KMS-11 (cell line): Measurements from ENCODE around the gene RNF19B.

ENCODE experiments used
- H2AFZ ChIP-seq: fragments of 200-600 bp; sonication (generic); 2 replicates; pipeline ENCODE4 v1.6.1; 2016; ENCODE audit warnings: antibody characterized with exemption, mixed run types, low read depth
- H3K27ac ChIP-seq: fragments of 200-600 bp; sonication (generic); 2 replicates; pipeline ENCODE4 v1.6.1; 2016; ENCODE audit warnings: mild to moderate bottlenecking, mixed run types
- H3K27me3 ChIP-seq: fragments of 200-600 bp; sonication (generic); 2 replicates; pipeline ENCODE4 v1.6.1; 2017; ENCODE audit warnings: mild to moderate bottlenecking, low read depth, mixed run types, moderate library complexity; ENCODE audit not compliant: insufficient read depth
- H3K36me3 ChIP-seq: fragments of 200-600 bp; sonication (generic); 2 replicates; pipeline ENCODE4 v1.6.1; 2017; ENCODE audit warnings: mild to moderate bottlenecking, mixed run types; ENCODE audit not compliant: insufficient read depth
- H3K4me1 ChIP-seq: fragments of 200-600 bp; sonication (generic); 2 replicates; pipeline ENCODE4 v1.6.1; 2016; ENCODE audit warnings: mild to moderate bottlenecking, low read depth, mixed run types; ENCODE audit not compliant: poor library complexity, severe bottlenecking
- H3K4me2 ChIP-seq: fragments of 200-600 bp; sonication (generic); 2 replicates; pipeline ENCODE4 v1.7.0; 2016; ENCODE audit warnings: mild to moderate bottlenecking, mixed run types
- H3K4me3 ChIP-seq: fragments of 200-600 bp; sonication (generic); IDR thresholded peaks from 2 replicates; pipeline ENCODE4 v1.6.1; 2017; ENCODE audit warnings: low read depth, low read length, mixed read lengths; ENCODE audit not compliant: insufficient read depth
- H3K79me2 ChIP-seq: fragments of 200-600 bp; sonication (generic); 2 replicates; pipeline ENCODE4 v1.6.1; 2016; ENCODE audit warnings: low read depth, mixed run types; ENCODE audit not compliant: insufficient read depth
- H3K9ac ChIP-seq: fragments of 200-600 bp; sonication (generic); 2 replicates; pipeline ENCODE4 v1.6.1; 2016; ENCODE audit warnings: mild to moderate bottlenecking, mixed run types
- H4K20me1 ChIP-seq: fragments of 200-600 bp; sonication (generic); 2 replicates; pipeline ENCODE4 v1.6.1; 2016; ENCODE audit warnings: mild to moderate bottlenecking, mixed run types; ENCODE audit not compliant: insufficient read depth
- TF ChIP-seq, protein P1 (sequence below): fragments of 200-600 bp; sonication (generic); conservative IDR thresholded peaks from 2 replicates; pipeline ENCODE4 v1.6.1; 2017; ENCODE audit warnings: low read depth, mild to moderate bottlenecking, antibody characterized with exemption, low read length, moderate library complexity, mixed read lengths

The RNF19B gene

DNA sequence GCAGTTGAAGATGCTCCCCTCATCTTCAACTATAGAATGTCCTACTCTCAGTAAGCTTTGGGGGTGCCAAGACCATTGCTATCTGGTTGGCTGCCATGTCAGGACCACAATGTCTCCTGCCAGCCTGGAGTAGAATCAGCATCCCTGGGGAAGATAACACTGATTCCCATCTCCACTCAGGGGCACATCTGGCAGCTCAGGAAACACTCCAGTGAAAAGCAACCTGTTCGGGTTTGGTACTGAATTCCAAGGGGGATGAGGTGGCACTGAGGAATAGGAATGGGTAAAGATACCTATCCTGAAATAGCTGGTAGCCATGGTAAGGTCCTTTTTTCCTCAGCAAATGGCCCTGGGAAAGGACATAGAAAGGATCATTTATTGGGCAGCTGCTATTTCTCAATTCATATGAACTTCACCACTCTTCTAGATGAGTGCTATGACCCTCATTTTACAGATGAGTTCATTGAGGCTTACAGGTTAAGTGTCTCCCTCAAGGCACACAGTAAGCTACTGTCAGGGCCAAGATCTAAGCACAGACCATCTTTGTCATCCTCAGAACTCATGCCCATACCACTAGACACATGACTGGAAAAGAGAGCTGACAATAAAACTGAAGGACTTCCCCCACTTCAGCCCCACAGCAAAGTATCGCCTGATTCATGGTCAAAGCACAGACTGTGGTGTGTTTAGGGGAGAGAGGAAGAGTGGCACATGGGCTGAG is 40.7 kb upstream of the RNF19B start:
- peaks cover 45% of the 10 kb centered on the region for H3K4me1 ChIP-seq
- TF ChIP-seq, protein P1, sequence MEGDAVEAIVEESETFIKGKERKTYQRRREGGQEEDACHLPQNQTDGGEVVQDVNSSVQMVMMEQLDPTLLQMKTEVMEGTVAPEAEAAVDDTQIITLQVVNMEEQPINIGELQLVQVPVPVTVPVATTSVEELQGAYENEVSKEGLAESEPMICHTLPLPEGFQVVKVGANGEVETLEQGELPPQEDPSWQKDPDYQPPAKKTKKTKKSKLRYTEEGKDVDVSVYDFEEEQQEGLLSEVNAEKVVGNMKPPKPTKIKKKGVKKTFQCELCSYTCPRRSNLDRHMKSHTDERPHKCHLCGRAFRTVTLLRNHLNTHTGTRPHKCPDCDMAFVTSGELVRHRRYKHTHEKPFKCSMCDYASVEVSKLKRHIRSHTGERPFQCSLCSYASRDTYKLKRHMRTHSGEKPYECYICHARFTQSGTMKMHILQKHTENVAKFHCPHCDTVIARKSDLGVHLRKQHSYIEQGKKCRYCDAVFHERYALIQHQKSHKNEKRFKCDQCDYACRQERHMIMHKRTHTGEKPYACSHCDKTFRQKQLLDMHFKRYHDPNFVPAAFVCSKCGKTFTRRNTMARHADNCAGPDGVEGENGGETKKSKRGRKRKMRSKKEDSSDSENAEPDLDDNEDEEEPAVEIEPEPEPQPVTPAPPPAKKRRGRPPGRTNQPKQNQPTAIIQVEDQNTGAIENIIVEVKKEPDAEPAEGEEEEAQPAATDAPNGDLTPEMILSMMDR: no peak
- no peak overlapping the region for H3K9ac ChIP-seq
- no peak overlapping the region for H2AFZ ChIP-seq
- no peaks in the 10 kb centered on the region for H3K79me2 ChIP-seq
- no peaks in the 10 kb centered on the region for H3K36me3 ChIP-seq
- no peaks in the 10 kb centered on the region for H3K27me3 ChIP-seq
- no peak overlapping the region for H3K4me2 ChIP-seq
- no peak overlapping the region for H3K27ac ChIP-seq
- no peaks in the 10 kb centered on the region for H4K20me1 ChIP-seq
- H3K4me3 ChIP-seq: no peak overlapping the region

DNA sequence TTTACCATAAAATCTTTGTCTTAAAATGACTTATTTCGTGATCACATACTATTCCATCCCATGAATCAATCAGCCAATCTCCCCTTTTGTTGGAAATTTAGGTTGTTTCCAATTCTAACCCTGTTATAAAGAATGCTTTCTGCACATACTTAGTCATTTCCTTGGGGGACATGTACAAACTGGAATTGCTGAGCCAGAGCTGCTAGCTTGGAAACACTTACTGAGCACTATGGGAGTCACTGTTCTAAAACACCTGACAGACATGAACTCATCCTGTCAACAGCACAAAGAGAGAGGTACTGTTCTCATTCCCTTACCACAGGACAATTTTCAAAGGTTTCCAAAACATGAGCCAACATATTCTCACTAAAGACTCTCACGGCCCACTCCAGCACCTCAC is 40.0 kb upstream of the RNF19B start:
- H3K4me1 ChIP-seq: peaks cover 45% of the 10 kb centered on the region
- H2AFZ ChIP-seq: no peak overlapping the region
- H3K9ac ChIP-seq: no peak overlapping the region
- H4K20me1 ChIP-seq: no peaks in the 10 kb centered on the region
- H3K27me3 ChIP-seq: no peaks in the 10 kb centered on the region
- TF ChIP-seq, protein P1: no peak
- no peak overlapping the region for H3K4me3 ChIP-seq
- no peak overlapping the region for H3K27ac ChIP-seq
- no peak overlapping the region for H3K4me2 ChIP-seq
- no peaks in the 10 kb centered on the region for H3K79me2 ChIP-seq
- no peaks in the 10 kb centered on the region for H3K36me3 ChIP-seq

DNA sequence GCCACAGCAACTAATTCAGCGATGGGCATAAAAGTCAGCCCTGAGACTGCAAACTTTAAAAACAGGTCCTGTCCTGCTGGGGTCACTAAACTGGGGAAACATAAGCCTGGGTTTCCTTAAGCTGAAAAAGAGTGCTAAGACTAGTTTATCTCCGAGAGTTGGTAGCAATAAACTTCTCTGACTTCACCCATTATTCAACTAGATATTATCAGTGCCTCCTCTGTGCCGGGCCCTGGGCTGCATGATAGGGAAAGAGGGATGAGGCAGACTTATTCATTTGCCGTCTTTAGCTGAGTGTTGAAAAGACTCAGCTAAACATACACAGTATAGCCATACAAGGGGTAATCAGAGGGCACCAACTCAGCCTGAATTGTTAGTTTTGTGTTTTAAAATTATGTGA is 39.0 kb upstream of the RNF19B start:
- peak overlapping the region; percentile 8; the same call in 1 of the 2 replicates for H3K4me2 ChIP-seq
- H3K4me3 ChIP-seq: no peak overlapping the region
- H3K9ac ChIP-seq: no peak overlapping the region
- TF ChIP-seq, protein P1: no peak
- no peak overlapping the region for H3K27ac ChIP-seq
- H4K20me1 ChIP-seq: no peaks in the 10 kb centered on the region
- H3K4me1 ChIP-seq: peaks cover 45% of the 10 kb centered on the region
- H3K79me2 ChIP-seq: no peaks in the 10 kb centered on the region
- H3K36me3 ChIP-seq: no peaks in the 10 kb centered on the region
- no peaks in the 10 kb centered on the region for H3K27me3 ChIP-seq
- no peak overlapping the region for H2AFZ ChIP-seq

DNA sequence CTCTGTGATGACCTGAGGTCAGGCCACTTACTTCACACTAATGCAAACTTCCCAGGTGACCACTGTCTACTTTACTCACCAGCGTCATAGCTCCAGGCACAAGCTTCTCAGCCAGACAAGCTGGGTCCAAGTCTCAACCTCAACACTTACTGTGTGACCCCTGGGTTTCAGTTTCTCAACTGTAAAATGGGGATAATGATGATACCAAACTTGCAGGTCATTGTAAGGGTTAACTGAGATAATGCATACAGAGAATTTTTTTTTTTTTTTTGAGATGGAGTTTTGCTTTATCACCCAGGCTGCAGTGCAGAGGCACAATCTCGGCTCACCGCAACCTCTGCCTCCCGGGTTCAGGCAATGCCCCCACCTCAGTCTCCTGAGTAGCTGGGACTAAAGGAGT is 37.4 kb upstream of the RNF19B start:
- no peak overlapping the region for H3K27ac ChIP-seq
- H3K9ac ChIP-seq: no peak overlapping the region
- no peaks in the 10 kb centered on the region for H3K79me2 ChIP-seq
- H2AFZ ChIP-seq: no peak overlapping the region
- peaks cover 45% of the 10 kb centered on the region for H3K4me1 ChIP-seq
- no peaks in the 10 kb centered on the region for H3K36me3 ChIP-seq
- no peak overlapping the region for H3K4me2 ChIP-seq
- H4K20me1 ChIP-seq: no peaks in the 10 kb centered on the region
- no peaks in the 10 kb centered on the region for H3K27me3 ChIP-seq
- H3K4me3 ChIP-seq: no peak overlapping the region
- TF ChIP-seq, protein P1: no peak
